ENCODE data around the gene TRIM62. TPM values are rescaled to one million over a fixed set of nuclear protein-coding genes. Genes with fewer than 3 reads are reported as not detected.

The TRIM62 gene
- total RNA-seq, 1 donor: 3.9 TPM

DNA sequence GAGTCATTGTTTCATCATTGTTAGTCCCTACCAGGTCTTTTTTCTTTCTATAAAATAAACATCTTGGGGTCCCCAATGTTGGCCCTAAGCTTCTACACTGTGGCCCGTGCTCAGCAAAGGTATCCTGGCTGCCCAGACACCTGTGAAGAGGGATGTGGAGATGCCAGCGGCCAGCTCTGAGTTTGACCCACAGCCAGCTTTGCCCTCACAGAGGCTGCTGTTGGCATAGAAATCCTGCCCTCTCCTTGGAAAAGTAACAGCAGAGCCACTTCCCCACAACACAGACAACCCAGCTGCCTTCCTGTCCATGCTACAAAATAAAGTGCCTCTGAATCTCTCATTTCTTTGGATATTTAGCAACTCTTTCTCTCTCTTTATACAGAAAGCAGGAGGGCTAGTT lies 6.0 kb downstream of the TRIM62 start:
- no peak overlapping the region for H3K4me3 ChIP-seq (ENCODE audit: low read depth, low read length)
- TF ChIP-seq, protein P1, sequence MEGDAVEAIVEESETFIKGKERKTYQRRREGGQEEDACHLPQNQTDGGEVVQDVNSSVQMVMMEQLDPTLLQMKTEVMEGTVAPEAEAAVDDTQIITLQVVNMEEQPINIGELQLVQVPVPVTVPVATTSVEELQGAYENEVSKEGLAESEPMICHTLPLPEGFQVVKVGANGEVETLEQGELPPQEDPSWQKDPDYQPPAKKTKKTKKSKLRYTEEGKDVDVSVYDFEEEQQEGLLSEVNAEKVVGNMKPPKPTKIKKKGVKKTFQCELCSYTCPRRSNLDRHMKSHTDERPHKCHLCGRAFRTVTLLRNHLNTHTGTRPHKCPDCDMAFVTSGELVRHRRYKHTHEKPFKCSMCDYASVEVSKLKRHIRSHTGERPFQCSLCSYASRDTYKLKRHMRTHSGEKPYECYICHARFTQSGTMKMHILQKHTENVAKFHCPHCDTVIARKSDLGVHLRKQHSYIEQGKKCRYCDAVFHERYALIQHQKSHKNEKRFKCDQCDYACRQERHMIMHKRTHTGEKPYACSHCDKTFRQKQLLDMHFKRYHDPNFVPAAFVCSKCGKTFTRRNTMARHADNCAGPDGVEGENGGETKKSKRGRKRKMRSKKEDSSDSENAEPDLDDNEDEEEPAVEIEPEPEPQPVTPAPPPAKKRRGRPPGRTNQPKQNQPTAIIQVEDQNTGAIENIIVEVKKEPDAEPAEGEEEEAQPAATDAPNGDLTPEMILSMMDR (IDR thresholded peaks at IDR 0.05; ENCODE audit: insufficient read depth, low read depth, low read length): no peak
- no peak for DNase-seq (ENCODE audit: low read depth)

DNA sequence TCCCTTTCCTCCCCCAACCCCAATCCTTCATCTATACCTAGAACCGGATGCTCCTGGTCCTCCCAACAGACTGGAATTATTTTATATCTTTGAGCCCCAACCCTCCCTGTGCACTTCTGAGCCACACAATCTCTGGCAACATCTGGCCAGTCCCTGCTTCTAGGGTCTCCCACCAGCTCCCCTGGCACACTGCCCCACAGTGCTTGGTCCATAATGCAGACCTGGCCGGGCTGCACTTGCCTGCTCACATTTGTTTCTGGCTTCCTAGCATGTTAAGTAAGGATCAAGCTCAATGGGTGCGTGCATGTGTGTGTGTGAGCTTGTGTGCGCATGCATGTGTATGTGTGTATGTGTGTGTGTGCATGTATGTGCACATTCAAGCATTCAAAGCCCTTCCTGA lies 8.8 kb downstream of the TRIM62 start:
- DNase-seq (ENCODE audit: low read depth): no peak
- TF ChIP-seq, protein P1 (IDR thresholded peaks at IDR 0.05; ENCODE audit: insufficient read depth, low read depth, low read length): no peak
- no peak overlapping the region for H3K4me3 ChIP-seq (ENCODE audit: low read depth, low read length)

DNA sequence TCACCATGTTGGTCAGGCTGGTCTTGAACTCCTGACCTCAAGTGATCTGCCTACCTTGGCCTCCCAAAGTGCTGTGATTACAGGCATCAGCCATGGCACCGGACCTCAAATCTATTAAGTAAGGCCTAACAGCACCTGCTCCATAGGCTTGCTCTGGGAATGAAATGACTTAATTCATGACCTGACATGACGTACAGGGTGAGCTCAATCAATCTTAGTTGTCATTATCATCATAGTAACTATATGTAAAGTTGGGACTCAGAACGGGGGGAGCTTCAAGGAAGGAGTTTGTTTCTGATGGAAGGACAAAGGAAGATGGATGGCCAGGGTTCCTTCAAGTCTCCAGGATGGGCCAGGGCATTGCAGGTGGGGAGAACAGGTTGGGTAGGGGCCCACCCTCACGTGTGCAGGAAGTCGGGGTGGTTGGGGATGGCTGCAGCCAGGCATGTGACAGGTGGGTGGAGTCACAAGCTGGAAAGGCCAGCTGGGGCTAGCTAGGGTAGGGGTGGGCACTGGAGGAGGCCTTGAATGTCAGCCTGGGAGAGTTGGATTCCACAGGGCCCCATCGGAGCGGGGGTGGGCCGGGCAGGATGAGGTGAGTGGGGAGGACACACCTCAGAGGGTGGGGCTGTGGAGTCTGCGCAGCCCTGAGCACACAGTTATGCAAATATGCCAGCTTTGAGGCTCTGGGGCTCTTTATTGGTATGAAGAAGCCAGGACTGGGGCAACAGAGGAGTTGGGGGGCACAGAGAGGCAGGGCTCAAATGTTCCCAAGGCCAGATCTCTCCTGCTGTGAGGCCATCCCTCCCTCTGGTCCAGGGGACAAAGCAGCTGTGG lies 9.6 kb downstream of the TRIM62 start:
- no peak for DNase-seq (ENCODE audit: low read depth)
- H3K4me3 ChIP-seq (ENCODE audit: low read depth, low read length): no peak overlapping the region
- TF ChIP-seq, protein P1 (IDR thresholded peaks at IDR 0.05; ENCODE audit: insufficient read depth, low read depth, low read length): no peak

DNA sequence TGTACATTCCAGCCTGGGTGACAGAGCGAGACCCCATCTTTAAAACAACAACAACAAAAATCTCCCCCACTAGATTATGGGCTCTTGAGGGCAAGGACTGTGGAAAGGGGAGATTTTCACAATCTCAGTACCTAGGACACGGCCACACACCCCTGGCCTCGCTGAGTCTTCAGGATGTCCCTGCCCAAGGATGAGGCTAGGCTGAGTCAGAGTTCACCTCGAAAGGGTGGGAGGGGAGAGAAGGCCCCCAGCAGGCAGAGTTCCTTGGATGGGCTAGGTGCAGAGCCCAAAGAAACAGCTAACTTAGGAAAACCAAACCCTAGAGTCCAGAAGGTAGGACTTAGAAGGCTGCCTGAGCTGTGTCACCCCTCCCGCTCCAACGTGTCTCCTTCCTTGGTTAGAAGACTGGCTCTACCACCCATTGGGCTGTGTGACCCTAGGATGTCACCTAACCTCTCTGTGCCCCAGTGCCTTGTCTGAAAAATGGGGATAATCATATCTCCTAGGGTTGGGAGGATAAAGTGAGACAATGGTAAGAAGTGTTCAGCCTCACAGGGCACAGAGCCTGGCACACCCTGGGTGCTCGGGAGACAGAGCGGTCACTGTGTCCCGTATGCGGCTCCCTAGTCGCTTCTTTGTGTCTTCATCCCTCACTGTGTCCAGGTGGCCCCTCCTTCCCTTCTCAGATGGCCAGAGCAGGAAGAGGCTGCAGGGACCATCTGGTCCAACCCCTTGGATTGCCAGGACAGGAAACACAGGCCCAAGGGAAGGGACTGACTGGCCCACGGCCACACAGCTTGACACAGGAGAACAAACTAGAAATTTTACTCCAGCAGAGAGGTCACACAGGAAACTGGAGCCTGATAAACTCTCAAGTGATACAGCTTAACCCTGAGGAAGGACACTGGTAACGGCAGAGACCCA lies 11.2 kb downstream of the TRIM62 start:
- no peak overlapping the region for H3K4me3 ChIP-seq (ENCODE audit: low read depth, low read length)
- no peak for DNase-seq (ENCODE audit: low read depth)
- TF ChIP-seq, protein P1 (IDR thresholded peaks at IDR 0.05; ENCODE audit: insufficient read depth, low read depth, low read length): no peak

DNA sequence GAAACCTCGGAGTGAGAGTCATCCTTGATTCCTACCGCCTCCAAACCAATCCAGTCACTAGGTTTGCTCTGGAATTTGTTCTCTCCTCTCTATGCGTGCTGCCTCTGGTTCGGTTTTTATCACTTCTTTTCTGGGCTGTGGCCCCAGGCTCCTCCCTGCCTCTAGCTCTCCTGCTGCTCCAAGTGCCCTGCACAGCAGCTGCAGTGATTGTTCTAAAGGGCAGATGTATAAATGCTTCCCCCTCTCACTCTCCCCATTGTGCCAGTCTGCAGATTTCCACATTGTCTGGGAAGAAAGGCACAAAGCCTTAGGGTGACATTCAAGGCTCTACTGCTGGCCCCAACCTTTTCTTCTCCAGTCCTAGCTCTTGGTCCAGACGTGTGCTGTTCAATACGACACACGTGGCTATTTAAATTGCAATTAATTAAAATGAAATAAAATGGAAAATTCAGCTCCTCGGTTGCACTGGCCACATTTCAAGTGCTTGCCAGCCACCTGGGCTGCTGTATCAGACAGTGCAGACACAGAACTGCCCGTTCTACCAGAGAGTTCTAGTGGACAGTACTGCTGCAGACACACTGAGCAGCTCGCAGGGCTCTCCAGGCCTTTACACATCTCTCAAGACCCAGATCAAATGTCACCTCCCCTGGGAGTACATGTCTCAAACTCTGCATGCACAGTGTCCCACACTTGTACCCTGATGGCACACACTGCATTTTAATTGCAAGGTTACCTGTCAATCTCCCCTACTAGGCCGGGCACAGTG lies 12.4 kb downstream of the TRIM62 start:
- no peak for DNase-seq (ENCODE audit: low read depth)
- no peak overlapping the region for H3K4me3 ChIP-seq (ENCODE audit: low read depth, low read length)
- TF ChIP-seq, protein P1 (IDR thresholded peaks at IDR 0.05; ENCODE audit: insufficient read depth, low read depth, low read length): no peak

DNA sequence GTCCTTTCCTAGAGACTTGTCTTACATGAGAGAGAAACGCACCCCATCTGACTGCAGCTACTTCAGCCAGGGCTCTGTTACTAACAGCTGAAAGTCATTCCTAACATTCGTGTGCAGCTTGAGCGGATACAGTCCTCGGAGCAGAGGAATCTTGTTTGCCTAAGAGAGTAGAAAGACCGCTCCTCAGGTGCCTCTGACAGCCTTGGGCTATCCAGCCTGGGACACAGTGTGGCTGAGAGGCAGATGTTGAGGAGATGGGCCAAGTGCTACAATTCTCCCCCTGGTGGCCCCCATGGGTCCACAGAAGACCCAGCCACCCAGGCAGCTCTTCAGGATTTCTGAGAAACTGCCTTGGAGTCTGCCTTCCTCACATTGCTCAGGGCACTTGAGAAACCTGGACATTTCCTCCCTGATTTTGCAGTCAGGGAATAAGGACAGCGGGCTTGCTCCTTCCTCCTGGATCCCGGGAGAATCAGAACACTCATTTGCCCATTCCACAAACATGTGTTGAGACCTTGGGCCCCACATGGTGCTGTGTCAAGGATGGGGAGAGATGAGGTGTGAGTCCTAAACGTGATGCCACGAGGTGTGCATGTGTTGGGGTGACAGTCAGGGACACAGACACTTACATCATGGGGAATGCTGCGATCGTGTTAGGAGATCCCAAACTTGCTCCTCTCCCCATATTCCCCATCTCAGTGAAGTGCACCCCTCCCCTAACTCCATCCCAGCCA lies 13.1 kb downstream of the TRIM62 start:
- TF ChIP-seq, protein P1 (IDR thresholded peaks at IDR 0.05; ENCODE audit: insufficient read depth, low read depth, low read length): no peak
- no peak overlapping the region for H3K4me3 ChIP-seq (ENCODE audit: low read depth, low read length)
- no peak for DNase-seq (ENCODE audit: low read depth)

Data from fibroblast of villous mesenchyme (primary cell).